SU-DHL-6 (cell line): ENCODE data around the gene CCDC83.
"Not testable (repeated sequence)": the region's sequence is repeated elsewhere in the genome, so short reads cannot be mapped to it uniquely, and the experiment has no call there.

Experiments
- H2AFZ ChIP-seq: fragments of 200-600 bp; sonication (generic); 2 replicates; pipeline ENCODE4 v1.6.1; 2014; ENCODE audit warnings: low read depth, mild to moderate bottlenecking, moderate library complexity, mixed read lengths, antibody characterized with exemption, low read length; ENCODE audit not compliant: severe bottlenecking
- H3F3A ChIP-seq: fragments of 200-600 bp; shearing (Covaris generic); 2 replicates; pipeline ENCODE4 v1.6.0; 2016; ENCODE audit warnings: antibody characterized with exemption, mild to moderate bottlenecking; ENCODE audit not compliant: insufficient read depth
- H3K27ac ChIP-seq: fragments of 200-600 bp; sonication (generic); 2 replicates; pipeline ENCODE4 v1.5.1; 2016; ENCODE audit warnings: low read depth, mild to moderate bottlenecking, low read length, moderate library complexity, mixed read lengths
- H3K27me3 ChIP-seq: fragments of 200-600 bp; sonication (generic), shearing (Covaris generic); 2 replicates; pipeline ENCODE4 v1.6.0; 2014; ENCODE audit warnings: mild to moderate bottlenecking, low read length
- H3K36me3 ChIP-seq: fragments of 200-600 bp; sonication (generic); 2 replicates; pipeline ENCODE4 v1.6.1; 2014; ENCODE audit warnings: mild to moderate bottlenecking, low read length, mixed read lengths
- H3K4me2 ChIP-seq: fragments of 300-600, 200-600 bp; shearing (Covaris generic), sonication (generic); 2 replicates; pipeline ENCODE4 v1.6.0; 2014; ENCODE audit warnings: low read length, low read depth, mild to moderate bottlenecking; ENCODE audit not compliant: poor library complexity, severe bottlenecking
- H3K4me3 ChIP-seq: fragments of 200-600 bp; sonication (generic); 2 replicates; pipeline ENCODE4 v1.5.1; 2014; ENCODE audit warnings: antibody characterized with exemption, low read length, mild to moderate bottlenecking, mixed read lengths; ENCODE audit not compliant: insufficient read depth, poor library complexity, severe bottlenecking
- H3K79me2 ChIP-seq: fragments of 200-600 bp; sonication (generic); 2 replicates; pipeline ENCODE4 v1.6.1; 2014; ENCODE audit warnings: mild to moderate bottlenecking, low read length, moderate library complexity; ENCODE audit not compliant: insufficient read depth
- H3K9ac ChIP-seq: fragments of 200-600 bp; sonication (generic); 2 replicates; pipeline ENCODE4 v1.7.0; 2014; ENCODE audit warnings: mild to moderate bottlenecking, low read length
- H3K9me2 ChIP-seq: fragments of 200-600 bp; sonication (generic); replicated peaks from 2 replicates; pipeline ENCODE4 v1.6.1; 2014; ENCODE audit warnings: low read length; ENCODE audit not compliant: insufficient read depth
- H3K9me3 ChIP-seq: fragments of 200-600 bp; sonication (generic); 2 replicates; pipeline ENCODE4 v1.6.1; 2014; ENCODE audit warnings: low read length, mixed read lengths; ENCODE audit not compliant: insufficient read depth
- H4K20me1 ChIP-seq: fragments of 200-600 bp; sonication (generic); 2 replicates; pipeline ENCODE4 v1.6.1; 2014; ENCODE audit warnings: low read depth, mild to moderate bottlenecking, antibody characterized with exemption, low read length, moderate library complexity, mixed read lengths
- EZH2phosphoT487 ChIP-seq: fragments of 200-600 bp; sonication (generic), shearing (Covaris generic); conservative IDR thresholded peaks from 2 replicates; pipeline ENCODE4 v1.6.1; 2018; ENCODE audit warnings: mild to moderate bottlenecking, antibody characterized with exemption, low read length, moderate library complexity, mixed read lengths
- TF ChIP-seq, protein P1 (sequence below): fragments of 200-600 bp; sonication (generic); IDR thresholded peaks from one replicate; pipeline ENCODE4 v1.5.1; 2017; ENCODE audit warnings: antibody characterized with exemption, mild to moderate bottlenecking, low read length, moderate library complexity; ENCODE audit not compliant: insufficient read depth, poor library complexity, severe bottlenecking

Gene CCDC83

DNA sequence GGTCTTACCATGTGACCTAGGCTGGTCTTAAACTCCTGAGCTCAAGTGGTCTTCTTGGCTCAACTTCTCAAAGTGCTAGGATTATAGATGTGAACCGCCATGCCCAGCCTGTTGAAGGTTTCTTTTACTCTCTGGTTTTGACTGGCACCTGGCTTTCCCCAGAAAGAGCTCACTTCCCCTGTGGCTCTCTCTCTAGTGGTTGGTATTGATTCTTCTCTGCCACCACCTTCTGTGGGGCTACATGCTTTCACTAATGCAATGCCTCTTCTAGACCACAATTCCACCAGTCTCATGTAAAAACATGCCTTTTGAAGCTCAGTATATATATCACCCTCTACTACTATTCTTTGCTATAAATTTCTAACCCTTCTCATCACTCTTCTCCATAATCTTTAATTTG, 67.2 kb downstream of the CCDC83 start:
- Histone ChIP-seq H2AFZ (no peak overlapping the region), H3K36me3 (no peaks in the 10 kb centered on the region), H4K20me1 (no peaks in the 10 kb centered on the region), H3K4me3 (no peak overlapping the region), H3F3A (no peaks in the 10 kb centered on the region), H3K27ac (no peak overlapping the region), H3K79me2 (no peaks in the 10 kb centered on the region), H3K27me3 (no peaks in the 10 kb centered on the region), H3K9ac (no peak overlapping the region), H3K4me2 (no peak overlapping the region), H3K9me2 (no peaks in the 10 kb centered on the region), H3K9me3 (no peaks in the 10 kb centered on the region)
- no peak for TF ChIP-seq EZH2phosphoT487
- TF ChIP-seq, protein P1, sequence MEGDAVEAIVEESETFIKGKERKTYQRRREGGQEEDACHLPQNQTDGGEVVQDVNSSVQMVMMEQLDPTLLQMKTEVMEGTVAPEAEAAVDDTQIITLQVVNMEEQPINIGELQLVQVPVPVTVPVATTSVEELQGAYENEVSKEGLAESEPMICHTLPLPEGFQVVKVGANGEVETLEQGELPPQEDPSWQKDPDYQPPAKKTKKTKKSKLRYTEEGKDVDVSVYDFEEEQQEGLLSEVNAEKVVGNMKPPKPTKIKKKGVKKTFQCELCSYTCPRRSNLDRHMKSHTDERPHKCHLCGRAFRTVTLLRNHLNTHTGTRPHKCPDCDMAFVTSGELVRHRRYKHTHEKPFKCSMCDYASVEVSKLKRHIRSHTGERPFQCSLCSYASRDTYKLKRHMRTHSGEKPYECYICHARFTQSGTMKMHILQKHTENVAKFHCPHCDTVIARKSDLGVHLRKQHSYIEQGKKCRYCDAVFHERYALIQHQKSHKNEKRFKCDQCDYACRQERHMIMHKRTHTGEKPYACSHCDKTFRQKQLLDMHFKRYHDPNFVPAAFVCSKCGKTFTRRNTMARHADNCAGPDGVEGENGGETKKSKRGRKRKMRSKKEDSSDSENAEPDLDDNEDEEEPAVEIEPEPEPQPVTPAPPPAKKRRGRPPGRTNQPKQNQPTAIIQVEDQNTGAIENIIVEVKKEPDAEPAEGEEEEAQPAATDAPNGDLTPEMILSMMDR: no peak

DNA sequence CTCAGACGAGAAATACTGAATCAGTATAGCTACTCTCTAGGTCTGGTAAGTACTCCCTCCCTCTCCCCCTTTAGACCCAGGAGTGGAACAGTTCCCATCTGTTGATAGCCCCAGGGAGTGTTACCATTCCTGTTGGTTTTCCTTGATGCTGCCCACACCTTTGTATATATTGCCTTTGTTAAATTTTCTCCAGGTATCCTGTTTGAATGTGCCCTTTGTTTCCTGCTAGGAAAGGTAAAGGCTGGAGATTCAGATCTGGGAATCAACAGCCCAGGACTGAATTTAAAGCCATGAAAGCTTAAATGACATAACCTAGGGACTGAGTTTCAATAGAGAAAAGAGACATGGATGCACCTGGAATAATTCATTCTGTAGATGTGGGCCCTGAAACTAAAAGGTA, 68.3 kb downstream of the CCDC83 start:
- no peaks in the 10 kb centered on the region for H3K79me2 ChIP-seq
- no peaks in the 10 kb centered on the region for H3K36me3 ChIP-seq
- H3F3A ChIP-seq: no peaks in the 10 kb centered on the region
- H2AFZ ChIP-seq: no peak overlapping the region
- no peak overlapping the region for H3K27ac ChIP-seq
- no peaks in the 10 kb centered on the region for H3K9me3 ChIP-seq
- TF ChIP-seq EZH2phosphoT487: no peak
- TF ChIP-seq, protein P1: no peak
- H3K4me2 ChIP-seq: no peak overlapping the region
- no peak overlapping the region for H3K9ac ChIP-seq
- H4K20me1 ChIP-seq: no peaks in the 10 kb centered on the region
- no peak overlapping the region for H3K4me3 ChIP-seq
- H3K27me3 ChIP-seq: no peaks in the 10 kb centered on the region
- H3K9me2 ChIP-seq: no peaks in the 10 kb centered on the region

DNA sequence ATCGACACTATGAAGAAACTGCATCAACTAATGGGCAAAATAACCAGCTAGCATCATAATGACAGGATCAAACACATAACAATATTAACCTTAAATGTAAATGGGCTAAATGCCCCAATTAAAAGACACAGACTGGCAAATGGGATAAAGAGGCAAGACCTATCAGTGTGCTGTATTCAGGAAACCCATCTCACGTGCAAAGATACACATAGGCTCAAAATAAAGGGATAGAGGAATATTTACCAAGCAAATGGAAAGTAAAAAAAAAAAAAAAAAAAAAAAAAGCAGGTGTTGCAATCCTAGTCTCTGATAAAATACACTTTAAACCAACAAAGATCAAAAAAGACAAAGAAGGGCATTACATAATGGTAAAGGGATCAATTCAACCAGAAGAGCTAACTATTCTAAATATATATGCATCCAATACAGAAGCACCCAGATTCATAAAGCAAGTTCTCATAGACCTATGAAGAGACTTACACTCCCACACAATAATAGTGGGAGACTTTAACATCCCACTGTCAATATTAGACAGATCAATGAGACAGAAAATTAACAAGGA, 71.6 kb downstream of the CCDC83 start:
- H3K9ac ChIP-seq, H3K79me2 ChIP-seq, H3K4me3 ChIP-seq, H3K9me2 ChIP-seq, H2AFZ ChIP-seq, H4K20me1 ChIP-seq, H3K36me3 ChIP-seq, H3K27ac ChIP-seq, H3K9me3 ChIP-seq, H3K27me3 ChIP-seq, H3K4me2 ChIP-seq, H3F3A ChIP-seq: not testable (repeated sequence)

DNA sequence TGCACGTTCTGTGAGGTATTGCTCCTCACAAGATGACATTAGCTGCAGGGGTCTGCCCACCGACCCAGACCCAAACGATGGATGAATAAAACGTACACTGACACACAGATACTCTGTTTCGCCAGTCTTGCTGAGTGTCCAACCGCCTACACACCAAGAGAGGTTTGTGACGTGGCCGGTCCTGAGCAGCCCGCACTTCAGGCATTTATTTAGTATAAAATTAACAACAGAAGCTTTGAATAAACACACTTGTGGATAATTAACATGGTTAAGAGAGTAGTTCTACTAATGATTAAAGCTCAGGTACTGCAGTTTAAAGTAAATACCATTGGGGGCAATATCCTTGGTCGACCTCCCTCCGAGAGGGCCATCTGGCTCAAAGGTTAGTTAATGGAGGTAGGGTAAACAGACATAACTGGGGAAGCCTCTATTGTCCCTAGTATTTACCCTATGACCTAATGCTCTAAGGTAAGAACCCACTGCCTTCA, 75.7 kb downstream of the CCDC83 start:
- Histone ChIP-seq H3K27ac (no peak overlapping the region), H3K4me2 (no peak overlapping the region), H3K4me3 (no peak overlapping the region), H2AFZ (no peak overlapping the region), H3K27me3 (no peaks in the 10 kb centered on the region), H3K36me3 (no peaks in the 10 kb centered on the region), H3K79me2 (no peaks in the 10 kb centered on the region), H3K9me2 (no peaks in the 10 kb centered on the region), H3K9me3 (no peaks in the 10 kb centered on the region), H3F3A (no peaks in the 10 kb centered on the region), H4K20me1 (no peaks in the 10 kb centered on the region), H3K9ac (no peak overlapping the region)
- TF ChIP-seq EZH2phosphoT487: no peak
- TF ChIP-seq, protein P1: no peak
